Measurements from ENCODE around the gene MLLT3. TPM values are rescaled to one million over a fixed set of nuclear protein-coding genes. Genes with fewer than 3 reads are reported as not detected.

Gene MLLT3
- total RNA-seq, 4 donors from 2014 or later, result 10.8 to 17.5 (median 12.4) TPM

GRCh38 chr9:20297646-20298084, 324.6 kb downstream of the MLLT3 start:
- no peaks in the 10 kb centered on the region for H3K4me1 ChIP-seq
- no peaks in the 10 kb centered on the region for H3K9me3 ChIP-seq
- H3K4me3 ChIP-seq, result no peak overlapping the region
- no peak for DNase-seq (ENCODE audit: low spot score in 2 of 2)
- no peaks in the 10 kb centered on the region for H3K36me3 ChIP-seq
- H3K27ac ChIP-seq, result no peak overlapping the region
- H3K27me3 ChIP-seq, result no peaks in the 10 kb centered on the region
- 55% methylated on average over 6 of the region's 6 CpGs for WGBS
- TF ChIP-seq, protein P1, sequence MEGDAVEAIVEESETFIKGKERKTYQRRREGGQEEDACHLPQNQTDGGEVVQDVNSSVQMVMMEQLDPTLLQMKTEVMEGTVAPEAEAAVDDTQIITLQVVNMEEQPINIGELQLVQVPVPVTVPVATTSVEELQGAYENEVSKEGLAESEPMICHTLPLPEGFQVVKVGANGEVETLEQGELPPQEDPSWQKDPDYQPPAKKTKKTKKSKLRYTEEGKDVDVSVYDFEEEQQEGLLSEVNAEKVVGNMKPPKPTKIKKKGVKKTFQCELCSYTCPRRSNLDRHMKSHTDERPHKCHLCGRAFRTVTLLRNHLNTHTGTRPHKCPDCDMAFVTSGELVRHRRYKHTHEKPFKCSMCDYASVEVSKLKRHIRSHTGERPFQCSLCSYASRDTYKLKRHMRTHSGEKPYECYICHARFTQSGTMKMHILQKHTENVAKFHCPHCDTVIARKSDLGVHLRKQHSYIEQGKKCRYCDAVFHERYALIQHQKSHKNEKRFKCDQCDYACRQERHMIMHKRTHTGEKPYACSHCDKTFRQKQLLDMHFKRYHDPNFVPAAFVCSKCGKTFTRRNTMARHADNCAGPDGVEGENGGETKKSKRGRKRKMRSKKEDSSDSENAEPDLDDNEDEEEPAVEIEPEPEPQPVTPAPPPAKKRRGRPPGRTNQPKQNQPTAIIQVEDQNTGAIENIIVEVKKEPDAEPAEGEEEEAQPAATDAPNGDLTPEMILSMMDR (IDR thresholded peaks at IDR 0.05), result no peak
- TF ChIP-seq POLR2AphosphoS5 (IDR thresholded peaks at IDR 0.05), result no peak
- peak; percentile 68 for TF ChIP-seq EP300 (IDR thresholded peaks at IDR 0.05)
- TF ChIP-seq POLR2A (IDR thresholded peaks at IDR 0.05), result no peak

DNA sequence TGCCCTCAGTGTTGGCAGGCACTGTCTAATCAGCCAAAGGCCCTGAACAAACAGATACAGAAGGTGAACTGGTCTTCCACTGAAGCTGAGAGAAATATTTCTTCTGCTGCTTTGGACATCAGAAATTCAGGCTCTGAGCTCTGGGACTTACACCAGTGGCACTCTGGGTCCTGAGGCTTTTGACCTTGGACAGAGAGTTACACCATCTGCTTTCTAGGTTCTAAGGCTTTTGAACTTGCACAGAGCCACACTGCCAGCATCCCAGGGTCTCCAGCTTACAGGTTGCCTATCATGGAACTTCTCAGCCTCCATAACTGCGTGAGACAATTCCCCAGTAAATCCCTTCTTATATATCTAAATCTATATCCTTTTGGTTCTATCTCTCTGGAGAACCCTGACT, 326.7 kb downstream of the MLLT3 start:
- no peaks in the 10 kb centered on the region for H3K27me3 ChIP-seq
- DNase-seq (ENCODE audit: low spot score in 2 of 2), result no peak
- no peak overlapping the region for H3K27ac ChIP-seq
- H3K36me3 ChIP-seq, result no peaks in the 10 kb centered on the region
- no peak overlapping the region for H3K4me3 ChIP-seq
- TF ChIP-seq POLR2A (IDR thresholded peaks at IDR 0.05), result no peak
- no peak for TF ChIP-seq EP300 (IDR thresholded peaks at IDR 0.05)
- TF ChIP-seq, protein P1 (IDR thresholded peaks at IDR 0.05), result no peak
- no peak for TF ChIP-seq POLR2AphosphoS5 (IDR thresholded peaks at IDR 0.05)
- WGBS, result 92% methylated on average over 1 of the region's 1 CpG
- H3K4me1 ChIP-seq, result no peaks in the 10 kb centered on the region
- H3K9me3 ChIP-seq, result no peaks in the 10 kb centered on the region

DNA sequence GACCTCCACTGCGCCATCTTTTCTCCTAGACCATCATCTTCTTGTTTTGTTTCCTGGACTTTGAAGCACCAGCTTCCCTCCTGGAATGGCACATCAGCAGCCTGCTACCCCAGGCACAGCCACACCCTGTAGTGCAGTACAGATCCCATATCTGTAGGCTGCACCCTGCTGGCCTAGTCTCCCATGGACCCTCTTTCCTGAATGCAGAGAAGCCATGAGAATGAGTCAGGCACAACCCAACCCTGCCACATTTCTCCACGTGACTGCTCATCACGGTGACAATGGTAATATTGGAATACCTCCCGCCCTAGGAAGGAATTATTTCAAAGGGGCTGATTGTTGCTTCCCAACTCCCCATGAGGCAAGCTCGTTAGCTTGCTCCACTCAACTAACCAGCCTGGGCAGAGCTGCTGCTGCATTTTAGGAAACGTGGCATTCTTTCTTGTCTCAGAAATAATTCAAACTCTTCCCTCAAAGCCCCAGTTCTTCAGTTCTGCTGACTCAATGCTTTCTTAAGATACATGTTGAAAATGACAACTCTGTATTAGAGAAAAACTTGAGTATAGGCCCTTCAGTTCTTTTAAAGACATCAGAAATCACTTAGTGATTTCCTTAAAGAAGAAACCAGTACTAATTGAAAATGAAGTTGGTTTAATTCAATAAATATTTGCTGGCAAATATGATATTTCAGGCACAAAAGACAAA, 328.1 kb downstream of the MLLT3 start:
- H3K9me3 ChIP-seq, result no peaks in the 10 kb centered on the region
- 70% methylated on average over 6 of the region's 6 CpGs for WGBS

DNA sequence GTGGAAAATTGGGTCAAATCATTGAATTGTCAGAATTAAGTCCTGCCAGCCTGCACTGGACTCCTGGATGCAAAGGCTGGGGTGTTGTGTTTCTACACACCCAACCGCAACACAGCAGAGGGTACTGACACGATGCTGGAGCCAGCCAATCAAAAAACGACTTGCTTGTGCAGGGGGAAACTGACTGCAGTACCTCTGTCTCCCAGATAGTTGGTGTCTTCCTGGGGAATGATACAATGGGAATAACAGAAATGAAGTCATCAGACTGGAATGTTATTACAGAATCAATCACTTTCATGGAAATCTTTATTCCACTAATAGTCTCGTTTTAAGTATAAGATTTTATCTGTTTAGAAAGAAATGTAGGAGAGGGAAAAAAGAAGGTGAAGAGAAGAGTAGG, 330.3 kb downstream of the MLLT3 start:
- Histone ChIP-seq H3K4me3 (no peak overlapping the region), H3K36me3 (no peaks in the 10 kb centered on the region), H3K9me3 (no peaks in the 10 kb centered on the region), H3K4me1 (no peaks in the 10 kb centered on the region), H3K27ac (no peak overlapping the region), H3K27me3 (no peaks in the 10 kb centered on the region)
- TF ChIP-seq, protein P1 (IDR thresholded peaks at IDR 0.05), result no peak
- TF ChIP-seq POLR2AphosphoS5 (IDR thresholded peaks at IDR 0.05), result no peak
- no peak for DNase-seq (ENCODE audit: low spot score in 2 of 2)
- WGBS, result 61% methylated on average over 4 of the region's 4 CpGs

More for the DNA sequence above, 328.1 kb downstream of the MLLT3 start:
- TF ChIP-seq EP300 (IDR thresholded peaks at IDR 0.05) (no peak), POLR2AphosphoS5 (IDR thresholded peaks at IDR 0.05) (no peak), POLR2A (IDR thresholded peaks at IDR 0.05) (no peak)
- TF ChIP-seq, protein P1 (IDR thresholded peaks at IDR 0.05), result no peak
- H3K4me1 ChIP-seq, result no peaks in the 10 kb centered on the region
- H3K36me3 ChIP-seq, result no peaks in the 10 kb centered on the region
- no peaks in the 10 kb centered on the region for H3K27me3 ChIP-seq
- DNase-seq (ENCODE audit: low spot score in 2 of 2), result no peak
- no peak overlapping the region for H3K4me3 ChIP-seq
- H3K27ac ChIP-seq, result no peak overlapping the region

Other genes with a start within 250 kb of the MLLT3 start
- gene FOCAD, start 61.8 kb upstream of the MLLT3 start, total RNA-seq, result 10 to 100 TPM; 24.0 to 64.5 (median 33.1) TPM

Data from suprapubic skin (tissue), 4 donors.